NT2/D1 (cell line): Measurements from ENCODE around the gene ETHE1.

Source experiments
- DNase-seq: peaks from one replicate; pipeline ENCODE4 v3.0.0-alpha.2; 2011; ENCODE audit warnings: low read depth, low spot score
- H3K27me3 ChIP-seq: 2 replicates; pipeline ENCODE4 v1.6.0; 2011; ENCODE audit warnings: mild to moderate bottlenecking; ENCODE audit not compliant: insufficient read length, insufficient read depth
- H3K36me3 ChIP-seq: 2 replicates; pipeline ENCODE4 v1.6.1; 2011; ENCODE audit warnings: mild to moderate bottlenecking, low read length, mixed read lengths; ENCODE audit not compliant: insufficient read depth, insufficient read length
- H3K4me1 ChIP-seq: 2 replicates; pipeline ENCODE4 v1.5.1; 2011; ENCODE audit not compliant: insufficient read depth, insufficient read length
- H3K4me3 ChIP-seq: 2 replicates; pipeline ENCODE4 v1.5.1; 2011; ENCODE audit warnings: low read depth; ENCODE audit not compliant: insufficient read length
- H3K9ac ChIP-seq: 2 replicates; pipeline ENCODE4 v1.6.0; 2011; ENCODE audit warnings: low read depth; ENCODE audit not compliant: insufficient read length
- H3K9me3 ChIP-seq: 2 replicates; pipeline ENCODE4 v1.5.1; 2011; ENCODE audit warnings: mild to moderate bottlenecking, low read length; ENCODE audit not compliant: insufficient read depth
- SUZ12 ChIP-seq: IDR thresholded peaks from 2 replicates; pipeline ENCODE4 v1.6.1; 2011; ENCODE audit not compliant: insufficient read length, insufficient read depth; ENCODE audit errors: extremely low read depth
- YY1 ChIP-seq: IDR thresholded peaks from 2 replicates; pipeline ENCODE4 v1.6.1; 2011; ENCODE audit not compliant: insufficient read length, insufficient read depth
- ZNF274 ChIP-seq: IDR thresholded peaks from 2 replicates; pipeline ENCODE4 v1.6.1; 2011; ENCODE audit warnings: mild to moderate bottlenecking, low read depth, low read length

Gene ETHE1

GRCh38 chr19:43546581-43546980, 19.6 kb upstream of the ETHE1 start:
- Histone ChIP-seq H3K9ac (no peak overlapping the region), H3K4me1 (no peaks in the 10 kb centered on the region), H3K9me3 (no peaks in the 10 kb centered on the region), H3K4me3 (no peak overlapping the region), H3K27me3 (no peaks in the 10 kb centered on the region), H3K36me3 (peaks cover 54% of the 10 kb centered on the region)
- TF ChIP-seq SUZ12 = no peak
- TF ChIP-seq YY1 = no peak
- DNase-seq = no peak

- Histone ChIP-seq H3K4me3 (no peak overlapping the region), H3K27me3 (no peaks in the 10 kb centered on the region), H3K4me1 (no peaks in the 10 kb centered on the region), H3K36me3 (peaks cover 49% of the 10 kb centered on the region), H3K9ac (no peak overlapping the region), H3K9me3 (no peaks in the 10 kb centered on the region)
- no peak for TF ChIP-seq YY1
- TF ChIP-seq ZNF274 = no peak
- TF ChIP-seq SUZ12 = no peak
- no peak for DNase-seq
Observed at GRCh38 chr19:43545981-43546380, 19.0 kb upstream of the ETHE1 start.

GRCh38 chr19:43545276-43545675, 18.3 kb upstream of the ETHE1 start:
- Histone ChIP-seq H3K4me3 (no peak overlapping the region), H3K27me3 (no peaks in the 10 kb centered on the region), H3K4me1 (no peaks in the 10 kb centered on the region), H3K9me3 (no peaks in the 10 kb centered on the region), H3K9ac (no peak overlapping the region), H3K36me3 (peaks cover 45% of the 10 kb centered on the region)
- no peak for DNase-seq
- no peak for TF ChIP-seq SUZ12
- no peak for TF ChIP-seq YY1
- no peak for TF ChIP-seq ZNF274

GRCh38 chr19:43544077-43544476, 17.1 kb upstream of the ETHE1 start:
- no peak for TF ChIP-seq YY1
- TF ChIP-seq ZNF274 = no peak
- no peak for TF ChIP-seq SUZ12
- Histone ChIP-seq H3K4me1 (no peaks in the 10 kb centered on the region), H3K9me3 (peaks cover 3% of the 10 kb centered on the region; the same call in 1 of the 2 replicates), H3K9ac (no peak overlapping the region), H3K36me3 (peaks cover 46% of the 10 kb centered on the region), H3K4me3 (no peak overlapping the region), H3K27me3 (no peaks in the 10 kb centered on the region)
- no peak for DNase-seq

- no peak for DNase-seq
- no peaks in the 10 kb centered on the region for H3K27me3 ChIP-seq
- TF ChIP-seq YY1 = no peak
- TF ChIP-seq ZNF274 = no peak
- TF ChIP-seq SUZ12 = no peak
- no peaks in the 10 kb centered on the region for H3K4me1 ChIP-seq
- no peak overlapping the region for H3K9ac ChIP-seq
- H3K4me3 ChIP-seq = no peak overlapping the region
- peaks cover 13% of the 10 kb centered on the region; the same call in 1 of the 2 replicates for H3K9me3 ChIP-seq
- H3K36me3 ChIP-seq = peaks cover 65% of the 10 kb centered on the region
Observed at GRCh38 chr19:43541920-43542650, 15.1 kb upstream of the ETHE1 start.

GRCh38 chr19:43540381-43540780, 13.4 kb upstream of the ETHE1 start:
- Histone ChIP-seq H3K4me1 (peaks cover 3% of the 10 kb centered on the region), H3K36me3 (peaks cover 56% of the 10 kb centered on the region), H3K9me3 (peaks cover 13% of the 10 kb centered on the region; the same call in 1 of the 2 replicates), H3K27me3 (no peaks in the 10 kb centered on the region), H3K9ac (no peak overlapping the region), H3K4me3 (no peak overlapping the region)
- DNase-seq = no peak
- TF ChIP-seq SUZ12 (no peak), YY1 (no peak), ZNF274 (no peak)

GRCh38 chr19:43538922-43539321, 11.9 kb upstream of the ETHE1 start:
- Histone ChIP-seq H3K9me3 (peaks cover 13% of the 10 kb centered on the region; the same call in 1 of the 2 replicates), H3K27me3 (no peaks in the 10 kb centered on the region), H3K36me3 (peaks cover 47% of the 10 kb centered on the region), H3K4me3 (no peak overlapping the region), H3K9ac (no peak overlapping the region), H3K4me1 (peaks cover 10% of the 10 kb centered on the region)
- DNase-seq = no peak
- TF ChIP-seq YY1 (no peak), SUZ12 (no peak), ZNF274 (no peak)
